BJ (cell line): ENCODE measurements around the gene EEA1. TPM values are rescaled to one million over a fixed set of nuclear protein-coding genes. Genes with fewer than 3 reads are reported as not detected.
A peak's percentile ranks its signal among the peaks of the same experiment; 100 is the strongest.

Experiments used
- CTCF ChIA-PET: fragments of 350-600 bp; formaldehyde crosslinking; extraction: SDS; loops from one replicate; lab custom pipeline; 2021; ENCODE audit warnings: antibody characterized with exemption, inconsistent platforms; lab: Yijun Ruan, JAX
- POLR2A ChIA-PET: fragments of 300-600 bp; sonication (Branson Sonifier 250); formaldehyde crosslinking; extraction: SDS; loops from one replicate; lab custom pipeline; 2021; ENCODE audit warnings: antibody characterized with exemption; lab: Charles Lee
- DNase-seq: peaks from one replicate; pipeline ENCODE4 v3.0.0-alpha.2; 2011; ENCODE audit warnings: low read depth
- H3K27me3 ChIP-seq: 2 replicates; pipeline ENCODE4 v1.6.0; 2011; ENCODE audit warnings: low read length; ENCODE audit not compliant: control insufficient read depth, insufficient read depth
- H3K36me3 ChIP-seq: 2 replicates; pipeline ENCODE4 v1.5.1; 2011; ENCODE audit warnings: low read length; ENCODE audit not compliant: control insufficient read depth, insufficient read depth
- H3K4me3 ChIP-seq: 2 replicates; pipeline ENCODE4 v1.5.1; 2011; ENCODE audit warnings: low read depth, mild to moderate bottlenecking, control low read depth, low read length
- CTCF ChIP-seq: IDR thresholded peaks from 2 replicates; pipeline ENCODE4 v1.5.1; 2011; ENCODE audit warnings: low read depth, mild to moderate bottlenecking, control low read depth, inconsistent platforms, low read length, moderate library complexity; ENCODE audit not compliant: insufficient read depth
- polyA minus RNA-seq: library from RNA; depleted of rRNA, polyadenylated mRNA; stranded (reverse); fragments of >200 nt; gene quantifications from 2 replicates; pipeline ENCODE4 v1.2.3, GENCODE V29; 2011; rRNA and poly(A)+ RNA removed
- polyA plus RNA-seq: library from polyadenylated mRNA; depleted of rRNA; stranded (reverse); fragments of >200 nt; gene quantifications from 2 replicates; pipeline ENCODE4 v1.2.3, GENCODE V29; 2011; rRNA removed

Gene EEA1
- 4.9 and 11.9 TPM in 2 replicates for polyA plus RNA-seq
- 9.8 and 19.9 TPM in 2 replicates for polyA minus RNA-seq

- H3K27me3 ChIP-seq: no peaks in the 10 kb centered on the region
- TF ChIP-seq CTCF: 0 out of 2 replicates have a peak, but pooled peaks have one; percentile 16
- CTCF ChIA-PET: interaction anchor here (0.7 to 1.6 kb wide), 6 partner anchors 9 to 457 kb away, joined by 3 to 5 read pairs (median 4); no protein-coding TSS in a partner anchor
Measured at GRCh38 chr12:92928962-92929915, at the start of gene EEA1. Gene EEA1 (minus strand): TSS chr12:92929295. CDS start chr12:92929066, 229 bp downstream.

GRCh38 chr12:92978607-92979006 lies 49.5 kb upstream of the EEA1 start:
- Histone ChIP-seq H3K36me3 (no peaks in the 10 kb centered on the region), H3K27me3 (no peaks in the 10 kb centered on the region), H3K4me3 (no peak overlapping the region)
- POLR2A ChIA-PET: no interaction called here
- CTCF ChIA-PET: interaction anchor here (0.7 to 4.6 kb wide), 3 partner anchors 8 to 1684 kb away, joined by 3 to 27 read pairs (median 3); no protein-coding TSS in a partner anchor
- no peak for TF ChIP-seq CTCF
- DNase-seq: no peak

More at GRCh38 chr12:92928962-92929915, at the start of gene EEA1:
- Histone ChIP-seq H3K4me3 (peak within 1 kb of the TSS; percentile 85), H3K36me3 (no peaks in the 10 kb centered on the region)
- peak; percentile 76 for DNase-seq
- POLR2A ChIA-PET: no interaction called here

- CTCF ChIA-PET: interaction anchor here (1.1 to 4.6 kb wide), 2 partner anchors 9 to 420 kb away, joined by 3 to 27 read pairs; no protein-coding TSS in a partner anchor
- H3K36me3 ChIP-seq: no peaks in the 10 kb centered on the region
- TF ChIP-seq CTCF: no peak
- no peak overlapping the region for H3K4me3 ChIP-seq
- no peaks in the 10 kb centered on the region for H3K27me3 ChIP-seq
- POLR2A ChIA-PET: no interaction called here
- no peak for DNase-seq
Measured at GRCh38 chr12:92977326-92977725, 48.2 kb upstream of the EEA1 start.

GRCh38 chr12:92974759-92975158 lies 45.7 kb upstream of the EEA1 start:
- Histone ChIP-seq H3K27me3 (no peaks in the 10 kb centered on the region), H3K4me3 (no peak overlapping the region), H3K36me3 (no peaks in the 10 kb centered on the region)
- POLR2A ChIA-PET: no interaction called here
- no peak for TF ChIP-seq CTCF
- no peak for DNase-seq
- CTCF ChIA-PET: interaction anchor here (0.5 to 4.6 kb wide), 4 partner anchors 9 to 449 kb away, joined by 3 to 27 read pairs (median 4); no protein-coding TSS in a partner anchor

- POLR2A ChIA-PET: interaction anchor here (0.5 kb wide), 1 partner anchor 74 kb away, joined by 3 read pairs; no protein-coding TSS in a partner anchor
- no peak for DNase-seq
- Histone ChIP-seq H3K36me3 (no peaks in the 10 kb centered on the region), H3K4me3 (no peak overlapping the region), H3K27me3 (no peaks in the 10 kb centered on the region)
- TF ChIP-seq CTCF: no peak
- CTCF ChIA-PET: interaction anchor here (0.7 to 1.7 kb wide), 4 partner anchors 10 to 450 kb away, joined by 3 read pairs; no protein-coding TSS in a partner anchor
Measured at GRCh38 chr12:92973614-92974013, 44.5 kb upstream of the EEA1 start.
